H1 (cell line): ENCODE data around the gene DENND6B. TPM values are rescaled to one million over a fixed set of nuclear protein-coding genes. Genes with fewer than 3 reads are reported as not detected.

Source experiments
- SUZ12 ChIP-seq: fragments of 200-600 bp; sonication (generic); IDR thresholded peaks from 2 replicates; pipeline ENCODE4 v1.6.1; 2012; ENCODE audit warnings: mild to moderate bottlenecking, inconsistent platforms, low read length, moderate library complexity, mixed read lengths
- polyA plus RNA-seq, 7 experiments: library from polyadenylated mRNA; depleted of rRNA in 3 of 7; stranded (reverse) in 5 of 7; unstranded in 2 of 7; fragments of >200 nt in 5 of 7; fragments of 200-250 nt in 2 of 7; gene quantifications; 1 replicate in 5 of 7; 2 replicates in 1 of 7; 4 replicates in 1 of 7; pipeline versions ENCODE4 v1.2.1 to v1.2.3, GENCODE V29; 2011 to 2013; ENCODE audit warnings: missing spikeins in 2 of 7, mixed read lengths in 2 of 7
- total RNA-seq: library from RNA; stranded (reverse); fragmentation: NEBNext Ultra II Directional; extraction: Animal tissue kit (Norgen Biotek cat#: 25700); gene quantifications from 2 replicates; pipeline ENCODE4 v1.2.1, GENCODE V29; 2021

DENND6B gene
- total and polyA plus RNA-seq, 2 of the 8 experiments (the other 6 are each of a cell fraction or from before 2014, with no cell fraction given): 1.1 to 1.9 TPM

- TF ChIP-seq SUZ12: no peak
Measured at GRCh38 chr22:50286275-50286674, 40.5 kb downstream of the DENND6B start (continued).
